Fibroblast of the conjunctiva (primary cell): ENCODE results near the gene LSS.

Source experiments
- DNase-seq: peaks from one replicate; pipeline ENCODE4 v3.0.0-alpha.2; 2010; ENCODE audit warnings: low read depth

LSS gene

DNA sequence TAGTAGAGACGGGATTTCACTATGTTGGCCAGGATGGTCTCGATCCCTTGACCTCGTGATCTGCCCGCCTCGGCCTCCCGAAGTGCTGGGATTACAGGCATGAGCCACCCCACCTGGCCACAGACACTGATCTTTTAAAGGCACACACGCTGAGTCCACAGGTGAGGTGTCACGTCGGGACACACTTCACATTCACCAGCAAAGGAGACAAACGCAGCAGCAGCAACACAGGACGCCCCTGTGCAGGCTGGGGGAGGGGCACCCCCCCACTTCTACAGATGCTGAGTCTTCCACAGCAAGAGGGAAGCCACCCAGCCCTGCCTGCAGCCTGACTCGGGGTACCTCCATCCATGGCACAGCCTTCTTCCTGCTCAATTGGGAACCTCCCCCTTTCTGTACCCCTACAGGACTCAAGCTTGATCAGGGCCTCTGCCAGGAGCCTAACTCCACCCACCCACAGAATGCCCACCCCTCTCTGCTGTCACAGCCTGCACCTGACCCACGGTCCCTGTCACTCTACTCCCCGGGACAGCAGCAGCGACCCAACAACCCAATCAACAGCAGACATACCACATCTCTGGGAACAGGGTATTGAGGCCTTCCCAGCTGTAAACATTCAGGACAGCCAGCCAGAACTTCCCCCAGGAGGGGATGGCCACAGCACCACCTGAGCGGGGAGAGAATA lies 9.5 kb downstream of the LSS start:
- DNase-seq = no peak

DNA sequence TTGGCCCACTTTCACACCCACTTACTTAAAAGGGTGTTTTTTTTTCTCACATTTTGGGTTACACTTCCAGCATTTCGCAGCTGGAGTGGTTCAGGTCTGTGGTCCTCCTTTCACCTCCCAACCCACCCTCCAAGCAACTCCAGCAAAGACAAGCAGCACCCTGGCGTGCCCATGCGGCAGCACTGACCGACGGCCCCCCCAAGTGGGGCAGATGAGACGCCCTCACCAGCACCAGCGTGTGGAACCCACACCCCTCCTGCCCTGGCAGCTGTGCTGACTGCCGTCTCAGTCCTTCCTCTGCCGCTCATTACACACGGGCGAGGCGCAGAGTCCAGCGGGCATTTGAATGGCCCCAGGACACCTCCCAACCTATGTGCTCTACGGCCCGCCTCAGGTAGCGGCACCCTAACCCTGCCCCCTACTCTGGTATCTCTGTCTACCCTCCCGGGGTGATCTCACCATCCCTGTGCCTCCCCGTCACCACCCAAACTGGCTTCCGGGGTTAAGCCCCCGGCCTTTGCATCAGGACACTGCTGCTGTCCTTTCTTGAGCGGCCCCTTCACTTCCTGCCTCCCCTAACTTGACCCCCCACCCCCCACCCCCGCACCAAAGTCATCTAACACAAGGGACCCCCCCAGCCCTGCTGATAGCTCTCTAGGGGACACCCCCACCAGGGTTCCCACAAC lies 10.9 kb downstream of the LSS start:
- DNase-seq = no peak

- no peak for DNase-seq
Observed at GRCh38 chr21:46216132-46216747, 12.3 kb downstream of the LSS start.

GRCh38 chr21:46215436-46216131 lies 13.0 kb downstream of the LSS start:
- no peak for DNase-seq

GRCh38 chr21:46214478-46215340 lies 13.9 kb downstream of the LSS start:
- no peak for DNase-seq

GRCh38 chr21:46213620-46214286 lies 14.8 kb downstream of the LSS start:
- DNase-seq = no peak

DNA sequence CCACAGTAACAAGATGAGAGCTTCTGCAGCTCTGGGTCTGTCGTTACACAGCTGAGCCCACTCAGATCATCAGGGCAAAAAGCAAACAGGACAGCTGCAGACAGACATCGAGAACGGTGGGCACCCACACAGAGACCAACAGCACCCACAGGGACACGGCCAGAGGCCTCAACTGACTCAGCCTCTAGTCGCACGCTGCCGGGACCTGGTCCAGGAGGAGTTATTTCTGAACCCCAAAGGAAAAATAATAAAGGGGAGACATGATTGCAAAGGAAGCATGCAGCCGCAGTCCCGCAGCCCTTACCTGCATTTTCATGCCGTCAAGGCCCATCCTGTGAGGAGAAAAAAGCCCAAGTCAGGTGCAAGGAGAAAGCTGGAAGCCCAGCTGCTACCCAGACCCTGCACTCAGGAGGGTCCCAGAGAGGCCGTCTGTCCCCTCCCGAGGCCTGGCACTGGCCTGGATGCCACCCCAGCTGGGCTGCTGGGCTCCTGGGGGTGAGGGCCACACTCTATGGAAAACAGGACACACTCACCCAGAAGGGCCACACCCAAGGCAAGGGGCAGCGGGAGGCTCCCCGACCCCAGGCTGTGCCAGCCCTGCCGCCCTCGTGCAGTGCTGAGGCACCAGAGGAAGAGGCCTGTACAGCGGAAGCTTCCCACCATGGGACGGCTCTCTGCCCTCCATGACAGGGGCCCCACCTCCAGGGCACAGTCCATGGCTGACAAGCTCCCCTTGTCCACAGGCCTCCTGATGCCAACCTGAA lies 15.7 kb downstream of the LSS start:
- DNase-seq = no peak

- DNase-seq = no peak
Observed at GRCh38 chr21:46211786-46212720, 16.5 kb downstream of the LSS start.

DNA sequence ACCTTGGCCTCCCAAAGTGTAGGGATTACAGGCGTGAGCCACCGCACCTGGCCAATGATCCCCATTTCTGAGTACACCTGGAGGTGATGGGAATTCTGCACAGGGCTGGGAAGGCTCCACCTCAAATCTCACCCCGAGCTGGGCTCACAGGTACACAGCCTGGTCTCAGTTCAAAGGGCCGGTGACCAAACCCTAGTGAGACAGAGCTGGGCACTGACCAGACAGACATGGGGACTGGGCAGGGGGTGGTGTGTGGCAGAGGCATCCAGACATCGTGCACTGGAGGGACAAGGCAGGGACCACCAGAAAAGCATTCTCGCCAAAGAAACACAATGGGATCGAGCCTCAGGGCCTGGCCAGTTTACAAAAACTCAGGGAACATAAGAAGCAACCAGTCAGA lies 17.2 kb downstream of the LSS start:
- DNase-seq = no peak

GRCh38 chr21:46210378-46211136 lies 18.0 kb downstream of the LSS start:
- no peak for DNase-seq

DNA sequence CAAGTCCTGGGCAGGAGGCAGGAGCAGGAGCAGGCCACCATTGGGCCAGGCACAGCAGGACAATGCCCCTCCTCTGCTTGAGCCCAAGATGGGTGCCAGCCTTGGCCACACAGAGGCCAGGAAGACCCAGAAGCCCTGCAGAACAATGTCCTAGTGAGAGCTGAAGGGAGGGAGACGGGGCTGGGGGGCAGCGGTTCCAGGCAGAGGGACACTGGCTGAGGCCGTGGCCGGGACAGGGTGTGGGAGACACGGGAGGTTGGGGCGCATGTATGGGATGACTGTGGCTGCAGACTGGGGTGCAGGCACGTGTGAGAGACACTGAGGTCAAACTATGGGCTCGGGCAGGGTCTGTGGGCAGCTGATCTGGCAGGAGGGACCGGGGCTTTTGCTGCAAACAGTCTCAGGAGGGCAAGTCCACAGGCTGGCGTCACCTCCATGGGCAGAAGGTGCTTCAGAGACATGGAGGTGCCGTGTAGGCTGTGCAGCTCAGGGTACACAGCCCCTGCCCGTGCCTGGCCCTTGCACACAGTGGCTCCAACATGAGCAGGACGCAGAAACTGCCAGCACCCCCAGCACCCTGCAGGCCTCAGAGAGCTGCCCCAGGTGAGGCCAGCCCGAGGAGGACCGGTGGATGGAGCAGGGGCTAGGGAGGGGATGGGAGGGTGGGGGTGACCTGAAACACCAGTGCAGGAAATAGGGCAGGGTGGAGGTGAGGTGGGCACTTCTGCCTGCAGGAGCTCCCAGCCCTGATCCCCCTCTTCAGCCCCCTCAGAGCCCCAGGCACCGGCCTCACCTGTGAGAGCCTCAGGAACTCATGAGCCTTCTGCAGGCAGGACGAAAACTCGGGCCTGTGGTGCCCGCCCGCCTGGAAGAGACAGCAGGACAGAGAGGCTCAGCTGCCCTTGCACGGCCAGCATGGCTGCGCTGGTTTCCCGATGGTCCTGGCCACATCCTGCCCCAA lies 19.5 kb downstream of the LSS start:
- no peak for DNase-seq

DNA sequence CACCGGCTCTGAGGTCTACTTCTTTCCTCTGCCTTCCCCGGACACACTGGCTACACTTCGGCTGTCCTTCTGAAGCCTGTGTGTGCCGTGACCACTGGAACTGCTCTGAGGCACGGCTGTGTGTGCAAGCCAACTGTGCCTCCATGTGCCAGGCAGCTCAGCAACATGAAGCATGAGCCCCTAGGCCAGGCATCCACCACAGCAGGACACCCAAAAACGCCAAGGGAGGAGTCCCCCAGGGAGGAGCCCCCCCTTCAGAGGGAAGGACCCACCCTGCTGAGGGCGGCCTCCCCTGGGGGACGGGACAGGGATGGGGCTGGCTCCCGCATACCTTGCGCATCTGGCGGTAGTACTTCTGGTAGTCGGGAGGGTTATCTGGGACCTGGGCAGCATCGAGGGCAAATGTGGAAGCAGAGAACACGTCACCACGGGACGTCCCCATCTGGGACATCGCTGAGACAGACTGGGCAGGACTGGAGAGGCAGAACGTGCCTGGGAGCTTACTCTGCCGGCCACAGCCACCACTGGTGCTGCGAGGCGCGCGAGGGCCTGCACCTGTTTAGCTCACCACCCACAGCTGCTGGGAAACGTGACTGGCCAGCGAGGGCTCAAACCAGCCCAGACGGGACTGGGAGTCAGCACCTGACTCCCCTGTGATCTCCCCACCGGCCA lies 20.5 kb downstream of the LSS start:
- DNase-seq = no peak

DNA sequence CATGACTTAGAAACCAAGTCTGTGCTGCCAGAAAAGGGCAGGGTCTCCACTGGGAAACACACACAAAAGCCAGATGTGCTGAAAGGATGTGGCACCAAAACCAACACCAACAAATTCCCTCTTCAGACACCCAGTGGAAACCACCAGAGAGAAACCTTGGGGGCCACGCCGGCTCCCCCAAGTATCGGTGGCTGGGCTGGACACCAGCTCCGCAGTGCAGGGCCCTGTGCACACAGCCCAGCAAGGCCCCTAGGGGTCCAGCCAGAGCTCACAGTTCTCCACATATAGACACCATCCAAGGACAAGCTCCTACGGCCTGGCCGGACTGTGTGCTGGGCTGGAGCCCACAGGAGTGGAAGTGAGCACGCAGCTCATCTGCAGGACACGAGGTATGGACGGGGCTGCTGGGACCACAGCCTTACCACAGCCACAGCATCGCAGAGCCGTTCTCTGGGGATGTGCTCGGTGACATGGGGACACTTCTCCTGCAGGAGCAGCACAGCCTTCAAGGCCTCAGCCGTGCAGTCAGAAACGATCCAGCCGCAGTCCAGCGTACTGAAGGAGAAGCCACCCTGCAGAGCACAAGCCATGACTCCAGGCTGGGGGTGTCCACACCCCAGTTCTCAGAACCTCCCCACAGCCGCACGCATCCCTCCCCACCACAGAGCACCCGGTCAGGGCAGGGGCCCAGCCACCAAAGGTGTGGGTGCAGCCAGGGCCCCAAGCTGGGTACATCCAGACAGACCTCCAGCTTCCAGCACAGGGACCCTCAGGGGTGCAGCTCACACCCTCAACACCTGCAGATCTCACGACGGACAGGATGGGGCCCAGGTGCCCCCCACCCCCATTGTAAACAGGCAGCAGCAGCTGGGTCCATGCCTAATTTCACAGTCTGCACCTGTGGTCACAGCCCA lies 21.3 kb downstream of the LSS start:
- no peak for DNase-seq

DNA sequence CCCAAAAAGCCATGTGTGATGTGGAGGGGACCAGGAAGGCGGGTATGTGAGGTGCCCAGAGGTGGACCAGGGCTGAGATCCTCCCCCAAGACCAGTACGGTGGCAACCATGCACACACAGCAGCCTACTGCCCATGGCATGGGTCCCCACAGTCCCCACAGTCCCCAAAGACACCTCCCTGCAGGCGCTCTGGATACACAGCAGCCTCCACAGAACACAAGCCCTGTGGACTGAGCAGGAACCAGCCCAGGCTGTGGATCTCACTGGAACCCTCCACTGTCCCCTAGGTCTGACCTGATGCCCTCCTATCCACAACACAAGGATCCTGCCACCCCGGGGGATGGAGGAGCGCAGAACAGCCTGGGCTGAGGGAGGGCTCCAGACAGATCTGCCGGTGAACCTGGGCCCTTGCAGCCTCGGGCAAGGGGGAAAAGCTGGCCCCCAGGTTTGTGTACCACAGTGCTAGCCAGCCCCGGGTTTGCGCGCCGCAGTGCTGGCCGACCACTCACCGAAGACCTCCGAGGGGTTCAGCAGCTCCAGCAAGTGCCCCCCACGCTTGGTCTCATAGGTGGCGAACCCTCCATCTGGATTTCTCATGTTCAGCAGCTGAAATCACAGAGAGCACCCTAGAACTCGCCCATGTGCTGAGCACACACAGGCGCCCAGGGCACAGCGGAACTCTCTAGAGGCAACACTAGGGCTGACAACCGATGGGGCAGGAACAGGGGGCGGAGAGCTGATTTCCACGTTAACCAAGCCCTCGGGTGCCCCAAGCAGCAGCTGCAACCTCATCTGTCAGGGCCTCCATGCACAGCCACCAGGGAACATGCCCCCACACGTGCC lies 22.2 kb downstream of the LSS start:
- DNase-seq = no peak

DNA sequence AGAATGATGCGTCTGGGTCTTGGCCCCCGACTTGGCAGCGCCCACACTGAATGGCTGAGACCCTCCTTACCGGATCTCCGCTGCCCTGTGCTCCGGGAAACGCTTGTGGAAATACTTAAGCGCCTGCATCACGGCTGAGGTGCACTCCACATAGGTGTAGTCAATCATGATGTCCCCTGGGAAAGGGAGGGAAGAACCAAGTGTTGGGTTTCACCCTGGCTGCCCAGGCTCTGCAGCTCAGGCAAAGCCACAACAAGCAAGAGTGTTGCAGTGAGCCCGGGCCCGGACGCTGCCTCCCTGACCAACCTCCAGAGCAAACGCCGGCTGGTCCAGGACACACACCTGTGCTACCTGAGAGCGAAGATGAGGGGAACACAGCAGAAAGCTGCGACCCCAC lies 22.8 kb downstream of the LSS start:
- DNase-seq = no peak
